ENCODE results near the gene ALG1.
"Not testable (repeated sequence)": the region's sequence is repeated elsewhere in the genome, so short reads cannot be mapped to it uniquely, and the experiment has no call there.

The ALG1 gene

GRCh38 chr16:5044581-5044980 lies 27.1 kb upstream of the ALG1 start:
- not testable (repeated sequence) for DNase-seq (ENCODE audit: low spot score)

DNA sequence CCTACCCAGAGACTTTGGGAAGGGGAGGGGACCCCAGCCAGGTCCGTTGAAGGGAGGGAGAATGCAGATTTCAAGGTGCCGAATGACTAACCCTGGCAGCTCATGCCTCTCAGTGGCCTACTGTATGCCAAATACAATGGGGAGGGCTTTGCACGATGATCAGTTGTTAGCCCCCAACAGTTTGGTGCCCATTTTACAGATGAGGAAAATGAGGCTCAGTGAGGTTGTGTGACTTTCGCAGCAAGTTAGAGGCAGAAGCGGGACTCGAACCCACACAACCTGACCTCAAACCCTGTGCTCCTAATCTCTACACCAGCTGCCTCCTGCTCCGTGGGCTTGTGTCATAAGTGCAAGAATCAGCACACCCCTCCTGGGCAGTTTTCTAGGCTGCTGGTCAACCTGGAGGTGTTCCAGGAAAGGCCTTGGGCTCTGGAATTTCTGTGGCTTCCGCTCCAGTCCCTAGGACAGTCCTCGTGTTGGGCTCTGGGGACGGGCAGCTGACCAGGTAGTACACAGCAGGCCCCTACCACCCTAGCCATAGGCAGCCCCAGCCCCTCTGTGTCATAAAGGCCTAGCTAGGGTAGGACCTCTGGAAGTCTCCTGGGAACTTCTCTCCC lies 26.0 kb upstream of the ALG1 start:
- DNase-seq (ENCODE audit: low spot score), result no peak

GRCh38 chr16:5046914-5047313 lies 24.7 kb upstream of the ALG1 start:
- DNase-seq (ENCODE audit: low spot score), result no peak

- DNase-seq (ENCODE audit: low spot score), result no peak
Observed at GRCh38 chr16:5054876-5055865, 16.5 kb upstream of the ALG1 start.

- DNase-seq (ENCODE audit: low spot score), result no peak
Observed at GRCh38 chr16:5056352-5056751, 15.3 kb upstream of the ALG1 start.

GRCh38 chr16:5058476-5058875 lies 13.2 kb upstream of the ALG1 start:
- no peak for DNase-seq (ENCODE audit: low spot score)

DNA sequence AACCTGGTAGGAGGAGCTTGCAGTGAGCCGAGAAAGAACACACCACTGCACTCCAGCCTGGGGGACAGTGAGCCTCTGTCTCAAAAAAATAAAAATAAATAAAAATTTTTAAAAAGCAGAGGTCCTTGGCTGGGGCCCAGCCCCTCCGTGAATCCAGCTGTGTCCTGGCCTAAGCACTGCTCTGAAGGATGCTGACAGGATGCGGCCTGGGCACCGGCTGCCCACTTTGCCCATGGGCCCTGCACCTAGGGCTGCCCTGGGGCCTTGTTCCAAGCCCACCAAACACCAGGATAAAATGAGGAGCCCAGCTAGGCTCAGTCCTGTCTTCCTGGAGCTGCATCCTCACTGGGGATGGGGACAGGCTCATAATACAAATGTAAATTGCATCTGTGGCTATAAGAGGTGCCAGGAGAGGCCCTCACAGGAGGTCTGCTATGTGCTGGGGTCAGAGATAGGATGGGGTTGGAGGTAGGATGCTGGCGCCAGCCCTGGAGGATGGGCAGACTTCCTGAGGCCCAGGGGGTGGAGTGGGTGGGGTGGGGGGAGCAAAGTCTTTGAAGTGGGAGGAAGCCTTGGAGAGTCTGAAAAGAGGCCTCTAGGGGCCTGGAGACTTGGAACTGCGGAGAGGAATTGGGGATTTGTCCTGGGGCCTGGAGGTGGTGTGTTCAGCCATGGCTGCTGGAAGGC lies 12.1 kb upstream of the ALG1 start:
- no peak for DNase-seq (ENCODE audit: low spot score)

DNA sequence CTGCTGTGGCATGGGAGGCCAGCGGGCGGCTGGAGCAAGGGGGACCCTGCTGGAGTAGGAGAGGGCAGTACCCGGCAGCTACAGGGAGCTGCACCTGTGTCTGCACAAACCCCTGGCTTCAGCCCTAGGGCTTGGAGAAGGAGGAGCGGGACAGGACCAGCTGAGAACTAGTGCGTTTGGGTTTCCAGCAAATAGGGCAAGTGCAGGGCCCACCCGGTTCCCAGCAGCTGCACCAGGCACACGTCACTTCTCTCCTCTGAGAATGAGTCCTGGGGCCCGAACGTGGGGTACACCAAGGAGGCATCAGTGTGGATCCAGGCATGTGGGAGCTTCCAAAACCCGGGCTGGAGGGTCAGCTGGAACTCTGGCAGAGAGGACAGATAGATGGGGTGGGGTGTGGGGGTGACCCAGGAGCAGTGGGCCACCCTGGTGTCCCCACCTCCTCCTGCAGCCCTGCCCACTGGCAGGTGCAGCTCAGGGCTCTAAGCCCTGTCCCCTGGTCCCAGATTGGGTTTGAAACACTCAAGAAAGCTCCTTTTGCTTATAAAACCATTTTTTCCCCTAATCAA lies 11.5 kb upstream of the ALG1 start:
- no peak for DNase-seq (ENCODE audit: low spot score)

DNA sequence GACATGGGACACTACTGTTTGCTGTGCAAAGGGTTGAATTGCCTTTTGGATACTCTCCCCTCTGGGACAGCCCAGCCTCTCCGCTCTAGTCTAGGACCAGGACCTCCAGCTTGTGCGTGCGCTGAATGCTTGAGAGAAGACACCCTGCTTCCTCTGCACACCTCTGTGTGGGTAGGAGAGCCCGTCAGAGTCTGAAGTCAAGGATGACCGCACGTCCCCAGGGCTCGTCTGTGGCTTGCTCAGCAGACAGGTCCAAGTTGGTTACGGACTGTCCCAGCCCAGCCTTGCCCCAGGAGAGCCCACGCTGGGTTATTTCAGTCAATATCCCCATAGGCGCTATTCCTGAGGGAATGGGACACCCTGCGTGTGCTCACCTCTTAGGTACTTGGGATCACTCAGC lies 9.6 kb upstream of the ALG1 start:
- no peak for DNase-seq (ENCODE audit: low spot score)

GRCh38 chr16:5062790-5063765 lies 8.6 kb upstream of the ALG1 start:
- no peak for DNase-seq (ENCODE audit: low spot score)

GRCh38 chr16:5064915-5065314 lies 6.7 kb upstream of the ALG1 start:
- no peak for DNase-seq (ENCODE audit: low spot score)

DNA sequence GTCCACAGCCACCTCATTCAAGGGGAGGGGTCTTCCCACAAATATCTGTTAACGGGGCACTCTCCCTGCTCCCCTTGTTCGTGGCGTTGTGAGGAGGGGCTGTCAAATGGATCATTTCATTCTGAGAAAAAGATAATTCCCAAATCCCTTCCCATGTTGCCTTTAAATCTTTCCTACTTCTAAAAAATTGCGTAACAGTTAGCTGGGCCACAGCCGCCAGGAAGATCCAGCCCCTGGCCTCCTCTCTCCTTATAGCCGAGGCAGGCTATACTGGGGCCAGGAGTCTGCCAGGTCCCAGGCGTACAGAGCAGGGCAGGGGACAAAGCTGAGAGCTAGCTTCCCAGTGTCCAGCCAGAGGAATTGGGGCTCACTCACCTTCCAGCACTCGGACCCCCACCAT lies 6.3 kb upstream of the ALG1 start:
- DNase-seq (ENCODE audit: low spot score), result no peak

- DNase-seq (ENCODE audit: low spot score), result no peak
Observed at GRCh38 chr16:5065813-5066212, 5.8 kb upstream of the ALG1 start, which contains the start of gene C16orf89. Gene C16orf89, minus strand, starts transcription at chr16:5065956. Its CDS starts 48 bp downstream, at chr16:5065908.

GRCh38 chr16:5066511-5066910 lies 5.1 kb upstream of the ALG1 start:
- DNase-seq (ENCODE audit: low spot score), result no peak

GRCh38 chr16:5069048-5069447 lies 2.6 kb upstream of the ALG1 start:
- DNase-seq (ENCODE audit: low spot score), result no peak

GRCh38 chr16:5069854-5070253 lies 1.8 kb upstream of the ALG1 start:
- DNase-seq (ENCODE audit: low spot score), result no peak

- no peak for DNase-seq (ENCODE audit: low spot score)
Observed at GRCh38 chr16:5070431-5071186, 1.0 kb upstream of the ALG1 start.

DNA sequence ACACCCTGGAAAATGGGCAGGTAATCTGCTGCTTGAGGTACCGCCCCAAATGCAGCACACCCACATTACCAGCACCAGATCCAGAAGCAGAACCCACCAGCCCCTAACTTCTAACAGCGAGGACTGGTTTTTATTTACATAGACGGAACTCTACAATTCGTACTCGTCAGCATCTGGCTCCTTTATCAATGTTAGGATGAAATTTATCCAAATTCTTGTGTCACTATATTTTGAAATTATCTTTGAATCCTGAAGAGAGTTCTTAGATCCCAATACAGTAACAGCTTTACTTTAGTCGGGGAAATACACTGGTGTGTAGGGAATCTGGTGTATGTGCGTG lies 332 bp upstream of the ALG1 start:
- no peak for DNase-seq (ENCODE audit: low spot score)

- DNase-seq (ENCODE audit: low spot score), result no peak
Observed at GRCh38 chr16:5072334-5073278, 963 bp downstream of the ALG1 start.

DNA sequence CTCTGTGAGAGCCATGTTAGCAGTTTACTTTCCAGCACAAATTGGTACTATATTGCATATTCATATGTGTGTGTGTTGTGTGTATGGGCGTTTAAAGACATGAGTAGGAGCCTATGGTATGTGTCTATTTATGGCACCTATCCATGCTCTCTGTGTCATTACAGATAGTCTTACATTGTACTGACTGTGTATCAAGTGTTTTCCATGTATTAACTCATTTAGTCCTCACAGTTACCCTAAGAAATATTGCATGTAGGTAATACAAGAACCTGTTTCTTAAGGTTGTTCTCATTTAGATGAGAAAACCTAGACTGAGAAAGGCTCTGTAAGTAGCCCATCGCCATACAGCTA lies 1.6 kb downstream of the ALG1 start:
- no peak for DNase-seq (ENCODE audit: low spot score)
